ENCODE measurements around the gene ZNF566.

Gene ZNF566

GRCh38 chr19:36423925-36424324 is 65.4 kb downstream of the ZNF566 start:
- H3K9ac ChIP-seq (ENCODE audit: low read length): no peak overlapping the region

GRCh38 chr19:36421749-36422481 is 67.4 kb downstream of the ZNF566 start:
- Histone ChIP-seq H3K4me1 (ENCODE audit: control insufficient read depth, insufficient read depth, low read length) (peaks cover 8% of the 10 kb centered on the region), H3K9me3 (ENCODE audit: control insufficient read depth, low read length) (no peaks in the 10 kb centered on the region), H3K36me3 (ENCODE audit: control insufficient read depth, insufficient read depth, low read length) (no peaks in the 10 kb centered on the region), H3K9ac (ENCODE audit: low read length) (no peak overlapping the region), H3K27me3 (ENCODE audit: control insufficient read depth, insufficient read depth, low read length) (peaks cover 5% of the 10 kb centered on the region), H3K4me3 (ENCODE audit: low read length) (no peak overlapping the region)

More at GRCh38 chr19:36423925-36424324, 65.4 kb downstream of the ZNF566 start:
- Histone ChIP-seq H3K4me3 (ENCODE audit: low read length) (no peak overlapping the region), H3K36me3 (ENCODE audit: control insufficient read depth, insufficient read depth, low read length) (no peaks in the 10 kb centered on the region), H3K27me3 (ENCODE audit: control insufficient read depth, insufficient read depth, low read length) (peaks cover 5% of the 10 kb centered on the region), H3K4me1 (ENCODE audit: control insufficient read depth, insufficient read depth, low read length) (no peaks in the 10 kb centered on the region), H3K9me3 (ENCODE audit: control insufficient read depth, low read length) (no peaks in the 10 kb centered on the region)

GRCh38 chr19:36420961-36421748 is 68.2 kb downstream of the ZNF566 start:
- Histone ChIP-seq H3K4me3 (ENCODE audit: low read length) (no peak overlapping the region), H3K9ac (ENCODE audit: low read length) (no peak overlapping the region), H3K27me3 (ENCODE audit: control insufficient read depth, insufficient read depth, low read length) (peaks cover 5% of the 10 kb centered on the region), H3K4me1 (ENCODE audit: control insufficient read depth, insufficient read depth, low read length) (peaks cover 8% of the 10 kb centered on the region), H3K36me3 (ENCODE audit: control insufficient read depth, insufficient read depth, low read length) (no peaks in the 10 kb centered on the region), H3K9me3 (ENCODE audit: control insufficient read depth, low read length) (no peaks in the 10 kb centered on the region)

GRCh38 chr19:36418287-36419001 is 70.9 kb downstream of the ZNF566 start, which contains the start of gene ZFP82:
Gene ZFP82, minus strand, starts transcription at chr19:36418644. Its CDS starts 8,855 bp downstream, at chr19:36409789.
- Histone ChIP-seq H3K4me1 (ENCODE audit: control insufficient read depth, insufficient read depth, low read length) (peaks cover 8% of the 10 kb centered on the region), H3K27me3 (ENCODE audit: control insufficient read depth, insufficient read depth, low read length) (peaks cover 5% of the 10 kb centered on the region), H3K4me3 (ENCODE audit: low read length) (peak within 1 kb of the TSS; percentile 26), H3K9ac (ENCODE audit: low read length) (peak within 1 kb of the TSS; percentile 73), H3K9me3 (ENCODE audit: control insufficient read depth, low read length) (no peaks in the 10 kb centered on the region), H3K36me3 (ENCODE audit: control insufficient read depth, insufficient read depth, low read length) (no peaks in the 10 kb centered on the region)

- Histone ChIP-seq H3K4me1 (ENCODE audit: control insufficient read depth, insufficient read depth, low read length) (peaks cover 8% of the 10 kb centered on the region), H3K36me3 (ENCODE audit: control insufficient read depth, insufficient read depth, low read length) (no peaks in the 10 kb centered on the region), H3K4me3 (ENCODE audit: low read length) (peak overlapping the region; percentile 26), H3K9ac (ENCODE audit: low read length) (peak overlapping the region; percentile 73), H3K27me3 (ENCODE audit: control insufficient read depth, insufficient read depth, low read length) (peaks cover 5% of the 10 kb centered on the region), H3K9me3 (ENCODE audit: control insufficient read depth, low read length) (no peaks in the 10 kb centered on the region)
These were observed 71.5 kb downstream of the ZNF566 start for GRCh38 chr19:36417752-36418286.

- H3K4me3 ChIP-seq (ENCODE audit: low read length): no peak overlapping the region
- no peaks in the 10 kb centered on the region for H3K36me3 ChIP-seq (ENCODE audit: control insufficient read depth, insufficient read depth, low read length)
- no peaks in the 10 kb centered on the region for H3K4me1 ChIP-seq (ENCODE audit: control insufficient read depth, insufficient read depth, low read length)
- H3K9ac ChIP-seq (ENCODE audit: low read length): no peak overlapping the region
- no peaks in the 10 kb centered on the region for H3K27me3 ChIP-seq (ENCODE audit: control insufficient read depth, insufficient read depth, low read length)
- no peaks in the 10 kb centered on the region for H3K9me3 ChIP-seq (ENCODE audit: control insufficient read depth, low read length)
These were observed 79.5 kb downstream of the ZNF566 start for GRCh38 chr19:36409841-36410240.

- no peak overlapping the region for H3K4me3 ChIP-seq (ENCODE audit: low read length)
- H3K9me3 ChIP-seq (ENCODE audit: control insufficient read depth, low read length): no peaks in the 10 kb centered on the region
- H3K27me3 ChIP-seq (ENCODE audit: control insufficient read depth, insufficient read depth, low read length): no peaks in the 10 kb centered on the region
- peaks cover 5% of the 10 kb centered on the region for H3K36me3 ChIP-seq (ENCODE audit: control insufficient read depth, insufficient read depth, low read length)
- H3K4me1 ChIP-seq (ENCODE audit: control insufficient read depth, insufficient read depth, low read length): no peaks in the 10 kb centered on the region
- no peak overlapping the region for H3K9ac ChIP-seq (ENCODE audit: low read length)
These were observed 81.3 kb downstream of the ZNF566 start for GRCh38 chr19:36408101-36408500.

GRCh38 chr19:36404498-36404897 is 84.9 kb downstream of the ZNF566 start:
- Histone ChIP-seq H3K4me1 (ENCODE audit: control insufficient read depth, insufficient read depth, low read length) (no peaks in the 10 kb centered on the region), H3K27me3 (ENCODE audit: control insufficient read depth, insufficient read depth, low read length) (no peaks in the 10 kb centered on the region), H3K4me3 (ENCODE audit: low read length) (no peak overlapping the region), H3K9ac (ENCODE audit: low read length) (no peak overlapping the region), H3K9me3 (ENCODE audit: control insufficient read depth, low read length) (no peaks in the 10 kb centered on the region), H3K36me3 (ENCODE audit: control insufficient read depth, insufficient read depth, low read length) (peaks cover 5% of the 10 kb centered on the region)

- Histone ChIP-seq H3K9ac (ENCODE audit: low read length) (no peak overlapping the region), H3K4me3 (ENCODE audit: low read length) (no peak overlapping the region), H3K4me1 (ENCODE audit: control insufficient read depth, insufficient read depth, low read length) (no peaks in the 10 kb centered on the region), H3K27me3 (ENCODE audit: control insufficient read depth, insufficient read depth, low read length) (no peaks in the 10 kb centered on the region), H3K9me3 (ENCODE audit: control insufficient read depth, low read length) (no peaks in the 10 kb centered on the region), H3K36me3 (ENCODE audit: control insufficient read depth, insufficient read depth, low read length) (peaks cover 5% of the 10 kb centered on the region)
These were observed 87.9 kb downstream of the ZNF566 start for GRCh38 chr19:36401475-36401874.

GRCh38 chr19:36398571-36398970 is 90.8 kb downstream of the ZNF566 start:
- Histone ChIP-seq H3K9me3 (ENCODE audit: control insufficient read depth, low read length) (peaks cover 2% of the 10 kb centered on the region), H3K9ac (ENCODE audit: low read length) (no peak overlapping the region), H3K4me1 (ENCODE audit: control insufficient read depth, insufficient read depth, low read length) (no peaks in the 10 kb centered on the region), H3K36me3 (ENCODE audit: control insufficient read depth, insufficient read depth, low read length) (no peaks in the 10 kb centered on the region), H3K4me3 (ENCODE audit: low read length) (no peak overlapping the region), H3K27me3 (ENCODE audit: control insufficient read depth, insufficient read depth, low read length) (no peaks in the 10 kb centered on the region)

Data from mucosa of stomach (tissue), 1 donor.